ENCODE data around the gene CCDC30. TPM values are rescaled to one million over a fixed set of nuclear protein-coding genes. Genes with fewer than 3 reads are reported as not detected.
"Not testable (repeated sequence)": the region's sequence is repeated elsewhere in the genome, so short reads cannot be mapped to it uniquely, and the experiment has no call there.

CCDC30 gene
- total RNA-seq, 1 donor from 2014 or later, result 0.06 TPM

GRCh38 chr1:42587753-42588152 is 124.7 kb downstream of the CCDC30 start:
- no peak for TF ChIP-seq CTCF (conservative IDR thresholded peaks at IDR 0.05; ENCODE audit: low read depth, low read length)
- H3K4me3 ChIP-seq (ENCODE audit: low read depth, low read length), result no peak overlapping the region
- DNase-seq (ENCODE audit: low read depth), result no peak

GRCh38 chr1:42592811-42593210 is 129.7 kb downstream of the CCDC30 start:
- DNase-seq (ENCODE audit: low read depth), result no peak
- H3K4me3 ChIP-seq (ENCODE audit: low read depth, low read length), result no peak overlapping the region
- no peak for TF ChIP-seq CTCF (conservative IDR thresholded peaks at IDR 0.05; ENCODE audit: low read depth, low read length)

- no peak for DNase-seq (ENCODE audit: low read depth)
- H3K4me3 ChIP-seq (ENCODE audit: low read depth, low read length), result no peak overlapping the region
- TF ChIP-seq CTCF (conservative IDR thresholded peaks at IDR 0.05; ENCODE audit: low read depth, low read length), result no peak
Observed at GRCh38 chr1:42593486-42594100, 130.5 kb downstream of the CCDC30 start.

- no peak for TF ChIP-seq CTCF (conservative IDR thresholded peaks at IDR 0.05; ENCODE audit: low read depth, low read length)
- no peak overlapping the region for H3K4me3 ChIP-seq (ENCODE audit: low read depth, low read length)
- no peak for DNase-seq (ENCODE audit: low read depth)
Observed at GRCh38 chr1:42601472-42601871, 138.4 kb downstream of the CCDC30 start.

GRCh38 chr1:42613803-42614131 is 150.7 kb downstream of the CCDC30 start:
- TF ChIP-seq CTCF (conservative IDR thresholded peaks at IDR 0.05; ENCODE audit: low read depth, low read length), result no peak
- DNase-seq (ENCODE audit: low read depth), result no peak
- H3K4me3 ChIP-seq (ENCODE audit: low read depth, low read length), result no peak overlapping the region

- DNase-seq (ENCODE audit: low read depth), result no peak
- no peak for TF ChIP-seq CTCF (conservative IDR thresholded peaks at IDR 0.05; ENCODE audit: low read depth, low read length)
- H3K4me3 ChIP-seq (ENCODE audit: low read depth, low read length), result no peak overlapping the region
Observed at GRCh38 chr1:42618866-42619265, 155.8 kb downstream of the CCDC30 start.

GRCh38 chr1:42620307-42620706 is 157.2 kb downstream of the CCDC30 start:
- no peak overlapping the region for H3K4me3 ChIP-seq (ENCODE audit: low read depth, low read length)
- TF ChIP-seq CTCF (conservative IDR thresholded peaks at IDR 0.05; ENCODE audit: low read depth, low read length), result no peak
- DNase-seq (ENCODE audit: low read depth), result no peak

GRCh38 chr1:42621180-42621579 is 158.1 kb downstream of the CCDC30 start:
- H3K4me3 ChIP-seq (ENCODE audit: low read depth, low read length); DNase-seq (ENCODE audit: low read depth): not testable (repeated sequence)

GRCh38 chr1:42627205-42627604 is 164.1 kb downstream of the CCDC30 start:
- not testable (repeated sequence) for H3K4me3 ChIP-seq (ENCODE audit: low read depth, low read length); DNase-seq (ENCODE audit: low read depth)
